ENCODE results near the gene PLAC1. TPM values are rescaled to one million over a fixed set of nuclear protein-coding genes. Genes with fewer than 3 reads are reported as not detected.

PLAC1 gene
- total RNA-seq, 1 donor from 2014 or later: not detected

DNA sequence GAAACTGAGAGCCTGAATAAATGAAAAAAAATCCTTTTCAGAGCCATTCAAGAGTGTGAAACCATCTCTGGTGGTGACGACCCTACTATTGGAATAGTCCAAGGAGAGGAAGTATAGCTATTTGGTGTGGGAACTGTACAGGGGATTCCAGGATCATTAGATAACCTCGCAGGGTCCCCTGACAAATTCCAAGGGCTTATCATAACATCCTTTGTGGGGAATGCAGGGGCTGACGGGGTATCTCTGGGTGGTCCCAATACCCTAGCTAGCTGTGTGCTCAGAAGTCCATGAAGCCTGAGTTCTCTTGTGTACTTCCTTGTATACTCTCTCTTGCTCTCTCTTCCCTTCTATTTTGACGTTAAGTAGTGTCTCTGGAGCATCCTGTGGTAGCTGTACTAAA is 13.8 kb upstream of the PLAC1 start:
- Histone ChIP-seq H3K36me3 (ENCODE audit: control insufficient read depth in 3 of 3, insufficient read depth in 3 of 3, low read length in 3 of 3) (no peaks in the 10 kb centered on the region), H3K4me1 (ENCODE audit: control insufficient read depth in 3 of 3, insufficient read depth in 3 of 3, low read length in 3 of 3) (peaks cover 4 to 10% (median 5%) of the 10 kb centered on the region in 3 donors), H3K4me3 (ENCODE audit: low read length in 3 of 3) (no peak overlapping the region), H3K9ac (ENCODE audit: low read depth in 1 of 3, low read length in 3 of 3) (no peak overlapping the region), H3K9me3 (ENCODE audit: control insufficient read depth in 3 of 3, low read length in 3 of 3) (no peaks in the 10 kb centered on the region), H3K27ac (ENCODE audit: low read depth, low read length) (no peak overlapping the region), H3K27me3 (ENCODE audit: control insufficient read depth in 3 of 3, insufficient read depth in 3 of 3, low read length in 3 of 3) (peaks cover 0 to 3% (median 0%) of the 10 kb centered on the region in 3 donors)

DNA sequence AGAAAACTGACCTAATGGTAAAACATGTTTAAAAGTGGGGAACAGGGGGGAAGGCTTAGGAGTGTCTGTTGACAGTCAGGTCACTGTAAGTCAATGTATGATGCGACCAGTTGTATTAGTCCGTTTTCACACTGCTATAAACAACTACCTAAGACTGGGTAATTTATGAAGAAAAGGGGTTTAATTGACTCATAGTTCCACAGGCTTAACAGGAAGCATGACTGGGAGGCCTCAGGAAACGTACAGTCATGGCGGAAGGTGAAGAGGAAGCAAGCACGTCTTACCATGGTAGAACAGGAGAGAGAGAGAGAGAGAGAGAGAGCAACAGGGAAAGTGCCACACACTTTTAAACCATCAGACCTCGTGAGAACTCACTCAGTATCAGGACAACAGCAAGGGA is 13.0 kb upstream of the PLAC1 start:
- Histone ChIP-seq H3K9me3 (ENCODE audit: control insufficient read depth in 3 of 3, low read length in 3 of 3) (no peaks in the 10 kb centered on the region), H3K36me3 (ENCODE audit: control insufficient read depth in 3 of 3, insufficient read depth in 3 of 3, low read length in 3 of 3) (no peaks in the 10 kb centered on the region), H3K4me3 (ENCODE audit: low read length in 3 of 3) (no peak overlapping the region), H3K27ac (ENCODE audit: low read depth, low read length) (no peak overlapping the region), H3K27me3 (ENCODE audit: control insufficient read depth in 3 of 3, insufficient read depth in 3 of 3, low read length in 3 of 3) (no peaks in the 10 kb centered on the region), H3K4me1 (ENCODE audit: control insufficient read depth in 3 of 3, insufficient read depth in 3 of 3, low read length in 3 of 3) (peaks cover 4 to 10% (median 5%) of the 10 kb centered on the region in 3 donors), H3K9ac (ENCODE audit: low read depth in 1 of 3, low read length in 3 of 3) (no peak overlapping the region)

GRCh38 chrX:134670134-134670924 is 12.1 kb upstream of the PLAC1 start:
- no peak overlapping the region for H3K9ac ChIP-seq (ENCODE audit: low read depth in 1 of 3, low read length in 3 of 3)
- H3K4me1 ChIP-seq (ENCODE audit: control insufficient read depth in 3 of 3, insufficient read depth in 3 of 3, low read length in 3 of 3): peaks cover 4 to 10% (median 5%) of the 10 kb centered on the region in 3 donors

DNA sequence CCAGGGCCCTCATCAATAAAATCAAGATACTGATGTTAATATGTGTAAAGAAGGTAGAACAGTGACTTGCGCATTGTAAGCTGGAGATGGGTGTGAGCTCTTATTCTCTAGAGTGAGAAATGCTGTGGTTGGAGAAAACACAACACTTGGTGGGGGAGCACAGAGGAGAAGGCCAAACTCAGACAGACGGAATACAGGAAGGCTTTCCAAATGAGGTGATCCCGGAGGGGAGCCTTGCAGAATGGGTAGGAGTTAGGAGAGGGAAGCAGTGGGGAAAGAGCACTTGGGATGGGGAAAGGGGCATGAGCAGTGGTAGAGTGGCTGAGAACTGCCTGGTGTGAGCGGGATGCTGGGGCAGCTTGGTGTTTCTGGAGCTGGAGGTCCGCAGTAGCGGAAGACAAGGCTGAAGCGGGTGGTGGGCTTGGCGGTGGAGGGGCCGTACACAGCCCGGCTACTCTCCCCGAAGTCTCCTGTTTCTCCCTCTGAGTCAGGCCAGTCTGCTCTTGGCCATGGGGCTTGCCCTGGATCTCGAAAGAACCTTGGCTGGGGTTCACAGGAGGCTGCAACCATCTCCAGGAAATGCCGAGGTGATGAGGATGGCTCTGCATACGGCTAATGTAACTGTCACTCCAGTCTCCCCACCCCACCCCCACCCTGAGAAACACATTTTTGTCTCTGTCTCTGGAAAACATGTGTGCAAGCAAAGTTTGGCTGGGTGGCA is 11.3 kb upstream of the PLAC1 start:
- Histone ChIP-seq H3K4me1 (ENCODE audit: control insufficient read depth in 3 of 3, insufficient read depth in 3 of 3, low read length in 3 of 3) (peaks cover 4 to 10% (median 5%) of the 10 kb centered on the region in 3 donors), H3K9me3 (ENCODE audit: control insufficient read depth in 3 of 3, low read length in 3 of 3) (no peaks in the 10 kb centered on the region), H3K4me3 (ENCODE audit: low read length in 3 of 3) (no peak overlapping the region), H3K27ac (ENCODE audit: low read depth, low read length) (no peak overlapping the region), H3K36me3 (ENCODE audit: control insufficient read depth in 3 of 3, insufficient read depth in 3 of 3, low read length in 3 of 3) (no peaks in the 10 kb centered on the region), H3K27me3 (ENCODE audit: control insufficient read depth in 3 of 3, insufficient read depth in 3 of 3, low read length in 3 of 3) (peaks cover 0 to under 1% (median 0%) of the 10 kb centered on the region in 3 donors), H3K9ac (ENCODE audit: low read depth in 1 of 3, low read length in 3 of 3) (no peak overlapping the region)

More at GRCh38 chrX:134670134-134670924, 12.1 kb upstream of the PLAC1 start:
- no peaks in the 10 kb centered on the region for H3K27me3 ChIP-seq (ENCODE audit: control insufficient read depth in 3 of 3, insufficient read depth in 3 of 3, low read length in 3 of 3)
- H3K36me3 ChIP-seq (ENCODE audit: control insufficient read depth in 3 of 3, insufficient read depth in 3 of 3, low read length in 3 of 3): no peaks in the 10 kb centered on the region
- no peak overlapping the region for H3K4me3 ChIP-seq (ENCODE audit: low read length in 3 of 3)
- H3K27ac ChIP-seq (ENCODE audit: low read depth, low read length): no peak overlapping the region
- H3K9me3 ChIP-seq (ENCODE audit: control insufficient read depth in 3 of 3, low read length in 3 of 3): no peaks in the 10 kb centered on the region

- Histone ChIP-seq H3K27me3 (ENCODE audit: control insufficient read depth in 3 of 3, insufficient read depth in 3 of 3, low read length in 3 of 3) (peaks cover 0 to 4% (median 0%) of the 10 kb centered on the region in 3 donors), H3K9me3 (ENCODE audit: control insufficient read depth in 3 of 3, low read length in 3 of 3) (no peaks in the 10 kb centered on the region), H3K4me1 (ENCODE audit: control insufficient read depth in 3 of 3, insufficient read depth in 3 of 3, low read length in 3 of 3) (no peaks in the 10 kb centered on the region), H3K27ac (ENCODE audit: low read depth, low read length) (no peak overlapping the region), H3K4me3 (ENCODE audit: low read length in 3 of 3) (no peak overlapping the region), H3K36me3 (ENCODE audit: control insufficient read depth in 3 of 3, insufficient read depth in 3 of 3, low read length in 3 of 3) (no peaks in the 10 kb centered on the region), H3K9ac (ENCODE audit: low read depth in 1 of 3, low read length in 3 of 3) (no peak overlapping the region)
These were observed 5.9 kb upstream of the PLAC1 start for GRCh38 chrX:134664202-134664601.

GRCh38 chrX:134661295-134661694 is 3.0 kb upstream of the PLAC1 start:
- H3K9ac ChIP-seq (ENCODE audit: low read depth in 1 of 3, low read length in 3 of 3): no peak overlapping the region
- no peak overlapping the region for H3K4me3 ChIP-seq (ENCODE audit: low read length in 3 of 3)
- no peaks in the 10 kb centered on the region for H3K9me3 ChIP-seq (ENCODE audit: control insufficient read depth in 3 of 3, low read length in 3 of 3)
- peaks cover 0 to 4% (median 0%) of the 10 kb centered on the region in 3 donors for H3K27me3 ChIP-seq (ENCODE audit: control insufficient read depth in 3 of 3, insufficient read depth in 3 of 3, low read length in 3 of 3)
- no peaks in the 10 kb centered on the region for H3K36me3 ChIP-seq (ENCODE audit: control insufficient read depth in 3 of 3, insufficient read depth in 3 of 3, low read length in 3 of 3)
- H3K27ac ChIP-seq (ENCODE audit: low read depth, low read length): no peak overlapping the region
- H3K4me1 ChIP-seq (ENCODE audit: control insufficient read depth in 3 of 3, insufficient read depth in 3 of 3, low read length in 3 of 3): peaks cover 0 to 2% (median 0%) of the 10 kb centered on the region in 3 donors

DNA sequence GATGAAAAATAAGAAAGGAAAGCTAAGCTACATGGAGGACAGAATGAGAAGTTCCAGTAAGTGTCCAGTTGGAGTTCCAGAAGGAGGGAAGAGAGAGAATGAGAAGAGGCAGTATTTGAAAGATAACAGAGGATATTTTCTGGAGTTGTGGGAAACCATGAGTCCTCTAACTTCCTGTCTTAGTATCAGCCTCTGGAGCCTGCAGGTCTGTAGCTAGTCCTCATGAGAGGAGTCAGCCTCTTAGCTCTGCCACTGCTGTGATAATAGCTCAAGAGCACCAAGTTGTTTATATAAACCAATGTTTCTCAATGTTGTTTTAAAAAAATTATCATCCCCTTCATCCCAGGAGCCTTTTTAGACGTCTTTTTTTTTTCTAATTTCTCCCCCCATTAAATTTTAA is 2.4 kb upstream of the PLAC1 start:
- H3K9ac ChIP-seq (ENCODE audit: low read depth in 1 of 3, low read length in 3 of 3): no peak overlapping the region
- H3K36me3 ChIP-seq (ENCODE audit: control insufficient read depth in 3 of 3, insufficient read depth in 3 of 3, low read length in 3 of 3): no peaks in the 10 kb centered on the region
- H3K4me3 ChIP-seq (ENCODE audit: low read length in 3 of 3): no peak overlapping the region
- no peak overlapping the region for H3K27ac ChIP-seq (ENCODE audit: low read depth, low read length)
- H3K27me3 ChIP-seq (ENCODE audit: control insufficient read depth in 3 of 3, insufficient read depth in 3 of 3, low read length in 3 of 3): peaks cover 0 to 4% (median 0%) of the 10 kb centered on the region in 3 donors
- H3K4me1 ChIP-seq (ENCODE audit: control insufficient read depth in 3 of 3, insufficient read depth in 3 of 3, low read length in 3 of 3): peaks cover 0 to 2% (median 0%) of the 10 kb centered on the region in 3 donors
- no peaks in the 10 kb centered on the region for H3K9me3 ChIP-seq (ENCODE audit: control insufficient read depth in 3 of 3, low read length in 3 of 3)

DNA sequence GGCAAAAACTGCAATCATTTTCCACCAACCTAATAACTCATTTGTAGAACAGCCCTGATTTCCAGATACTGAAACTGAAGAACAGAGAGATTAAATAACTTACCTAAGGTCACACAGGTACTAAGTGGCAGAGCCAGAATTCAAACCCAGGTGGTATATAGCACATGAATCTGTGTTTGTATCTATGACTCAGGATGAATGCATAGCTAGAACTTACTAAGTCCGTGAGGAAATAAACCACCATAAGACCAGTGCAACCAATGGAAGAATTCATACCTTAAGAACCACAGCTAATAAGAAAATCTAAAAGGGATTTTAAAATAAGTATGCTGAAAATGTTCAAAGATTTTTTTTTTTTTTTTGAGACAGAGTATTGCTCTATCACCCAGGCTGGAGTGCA is 1.5 kb upstream of the PLAC1 start:
- Histone ChIP-seq H3K27me3 (ENCODE audit: control insufficient read depth in 3 of 3, insufficient read depth in 3 of 3, low read length in 3 of 3) (peaks cover 0 to 4% (median 0%) of the 10 kb centered on the region in 3 donors), H3K36me3 (ENCODE audit: control insufficient read depth in 3 of 3, insufficient read depth in 3 of 3, low read length in 3 of 3) (no peaks in the 10 kb centered on the region), H3K4me1 (ENCODE audit: control insufficient read depth in 3 of 3, insufficient read depth in 3 of 3, low read length in 3 of 3) (peaks cover 0 to 2% (median 0%) of the 10 kb centered on the region in 3 donors), H3K9me3 (ENCODE audit: control insufficient read depth in 3 of 3, low read length in 3 of 3) (no peaks in the 10 kb centered on the region), H3K4me3 (ENCODE audit: low read length in 3 of 3) (no peak overlapping the region), H3K27ac (ENCODE audit: low read depth, low read length) (no peak overlapping the region), H3K9ac (ENCODE audit: low read depth in 1 of 3, low read length in 3 of 3) (no peak overlapping the region)

DNA sequence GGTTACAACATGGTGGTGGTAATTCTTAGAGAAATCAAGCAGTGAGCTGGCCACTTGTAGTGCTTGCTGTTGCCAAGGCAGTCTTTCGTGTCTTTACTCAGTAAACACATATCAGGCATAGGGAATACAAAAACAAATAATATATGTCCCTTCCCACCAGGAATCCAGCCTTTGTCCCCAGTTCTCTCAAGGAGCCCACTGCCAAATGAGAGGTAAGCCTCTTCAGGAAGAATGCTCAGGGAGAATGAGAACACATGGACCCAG is 421 bp upstream of the PLAC1 start:
- peaks cover 0 to 2% (median 0%) of the 10 kb centered on the region in 3 donors for H3K4me1 ChIP-seq (ENCODE audit: control insufficient read depth in 3 of 3, insufficient read depth in 3 of 3, low read length in 3 of 3)
- no peak overlapping the region for H3K27ac ChIP-seq (ENCODE audit: low read depth, low read length)
- no peak overlapping the region for H3K4me3 ChIP-seq (ENCODE audit: low read length in 3 of 3)
- H3K36me3 ChIP-seq (ENCODE audit: control insufficient read depth in 3 of 3, insufficient read depth in 3 of 3, low read length in 3 of 3): no peaks in the 10 kb centered on the region
- H3K27me3 ChIP-seq (ENCODE audit: control insufficient read depth in 3 of 3, insufficient read depth in 3 of 3, low read length in 3 of 3): no peaks in the 10 kb centered on the region
- no peaks in the 10 kb centered on the region for H3K9me3 ChIP-seq (ENCODE audit: control insufficient read depth in 3 of 3, low read length in 3 of 3)
- no peak overlapping the region for H3K9ac ChIP-seq (ENCODE audit: low read depth in 1 of 3, low read length in 3 of 3)

GRCh38 chrX:134654398-134655012 is 3.8 kb downstream of the PLAC1 start:
- H3K27ac ChIP-seq (ENCODE audit: low read depth, low read length): no peak overlapping the region
- peaks cover 0 to 2% (median 0%) of the 10 kb centered on the region in 3 donors for H3K4me1 ChIP-seq (ENCODE audit: control insufficient read depth in 3 of 3, insufficient read depth in 3 of 3, low read length in 3 of 3)
- H3K9me3 ChIP-seq (ENCODE audit: control insufficient read depth in 3 of 3, low read length in 3 of 3): no peaks in the 10 kb centered on the region
- no peak overlapping the region for H3K9ac ChIP-seq (ENCODE audit: low read depth in 1 of 3, low read length in 3 of 3)
- no peaks in the 10 kb centered on the region for H3K36me3 ChIP-seq (ENCODE audit: control insufficient read depth in 3 of 3, insufficient read depth in 3 of 3, low read length in 3 of 3)
- H3K4me3 ChIP-seq (ENCODE audit: low read length in 3 of 3): no peak overlapping the region
- H3K27me3 ChIP-seq (ENCODE audit: control insufficient read depth in 3 of 3, insufficient read depth in 3 of 3, low read length in 3 of 3): peaks cover 0 to 6% (median 0%) of the 10 kb centered on the region in 3 donors

All from skeletal muscle tissue (tissue), 4 donors.